HG03108 (cell line): ENCODE results near the gene S100A4.
"Not testable (repeated sequence)": the region's sequence is repeated elsewhere in the genome, so short reads cannot be mapped to it uniquely, and the experiment has no call there.

Experiments
- ATAC-seq: cut with Tn5 transposase; IDR thresholded peaks from one replicate; pipeline ENCODE4 v1.9.1; 2021; ENCODE audit warnings: moderate library complexity; ENCODE audit not compliant: unreplicated experiment

The S100A4 gene

GRCh38 chr1:153535242-153536011 is 10.2 kb downstream of the S100A4 start, which contains the start of gene S100A6:
Gene S100A6, minus strand, starts transcription at chr1:153535991. Its CDS starts 652 bp downstream, at chr1:153535339.
- ATAC-seq, result no peak

GRCh38 chr1:153534925-153535241 is 10.7 kb downstream of the S100A4 start:
- no peak for ATAC-seq

DNA sequence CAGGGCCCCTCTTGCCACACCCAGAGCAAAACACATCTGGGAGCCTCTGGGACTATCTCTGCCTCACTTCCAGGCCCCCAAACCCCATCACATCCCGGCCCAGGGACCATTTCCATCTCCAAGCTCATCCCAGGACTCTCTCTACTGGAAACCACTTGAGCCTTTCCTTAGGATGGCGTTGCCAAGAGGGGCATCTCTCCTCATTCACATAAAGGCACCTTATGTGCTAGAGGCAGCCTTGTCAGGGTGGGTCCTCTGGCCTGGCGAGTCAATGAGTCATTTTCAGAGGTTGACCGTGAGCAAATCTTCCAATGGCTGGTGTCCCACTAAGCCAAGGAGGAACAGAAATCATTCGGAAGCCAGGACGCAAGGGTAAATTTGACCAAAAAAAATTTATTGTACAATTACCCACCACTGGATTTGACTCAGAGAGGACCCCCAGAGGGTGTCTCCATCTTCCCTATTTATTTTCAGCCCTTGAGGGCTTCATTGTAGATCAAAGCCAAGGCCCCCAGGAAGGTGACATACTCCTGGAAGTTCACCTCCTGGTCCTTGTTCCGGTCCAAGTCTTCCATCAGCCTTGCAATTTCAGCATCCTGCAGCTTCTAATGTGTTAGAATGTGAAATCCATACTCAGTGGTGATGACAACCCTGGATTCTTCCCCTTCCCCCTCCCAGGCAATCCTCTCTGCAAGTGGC is 11.2 kb downstream of the S100A4 start:
- ATAC-seq, result no peak

- ATAC-seq, result no peak
These were observed 11.9 kb downstream of the S100A4 start for GRCh38 chr1:153533689-153534201.

GRCh38 chr1:153532769-153533599 is 12.6 kb downstream of the S100A4 start:
- no peak for ATAC-seq

- no peak for ATAC-seq
These were observed 13.4 kb downstream of the S100A4 start for GRCh38 chr1:153532181-153532580.

DNA sequence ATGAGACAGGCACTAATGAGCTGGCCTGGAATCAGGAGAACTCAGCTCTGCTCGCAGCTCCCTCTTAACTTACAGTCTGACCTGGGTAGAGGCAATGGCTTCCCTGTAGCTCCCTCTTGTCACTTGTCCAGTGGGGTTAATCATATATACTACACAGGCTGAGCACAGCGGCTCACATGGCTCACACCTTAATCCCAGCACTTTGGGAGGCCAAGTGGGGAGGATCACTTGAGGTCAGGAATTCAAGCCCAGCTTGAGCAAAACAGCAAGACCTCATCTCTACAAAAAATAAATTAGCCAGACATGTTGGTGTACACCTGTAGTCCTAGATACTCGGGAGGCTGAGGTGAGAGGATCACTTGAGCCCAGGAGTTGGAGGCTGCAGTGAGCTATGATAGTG is 14.0 kb downstream of the S100A4 start:
- ATAC-seq, result no peak

- no peak for ATAC-seq
These were observed 17.9 kb downstream of the S100A4 start for GRCh38 chr1:153527683-153528040.

GRCh38 chr1:153527023-153527682 is 18.5 kb downstream of the S100A4 start:
- no peak for ATAC-seq

GRCh38 chr1:153526132-153526543 is 19.5 kb downstream of the S100A4 start:
- ATAC-seq, result no peak

DNA sequence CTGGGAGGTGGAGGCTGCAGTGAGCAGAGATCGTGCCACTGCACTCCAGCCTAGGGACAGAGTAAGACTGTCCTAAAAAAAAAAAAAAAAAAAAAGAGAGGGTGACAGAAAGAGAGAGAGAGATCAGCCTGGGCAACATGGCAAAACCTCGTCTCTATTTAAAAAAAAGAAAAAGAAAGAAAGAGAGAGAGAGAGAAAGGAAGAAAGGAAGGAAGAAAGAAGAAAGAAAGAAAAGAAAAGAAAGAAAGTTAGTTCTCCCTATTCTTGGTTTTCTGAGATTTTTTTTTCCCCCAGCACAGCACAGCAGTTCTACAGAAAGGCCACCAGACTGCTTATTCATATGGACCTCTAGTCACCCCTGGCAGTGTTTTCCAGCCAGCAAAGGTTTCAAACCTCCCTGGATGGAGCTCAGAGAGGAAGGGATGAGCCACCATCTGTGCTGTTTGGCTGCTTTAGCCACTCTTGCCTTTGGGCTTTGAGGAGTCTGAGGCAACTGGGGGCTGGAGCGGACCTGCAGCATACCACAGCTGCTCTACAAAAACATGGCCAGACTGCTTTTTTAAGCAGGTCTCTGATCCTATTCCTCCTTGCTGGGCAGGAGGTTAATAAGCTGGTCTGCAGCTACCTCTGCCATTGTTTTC is 20.4 kb downstream of the S100A4 start:
- no peak for ATAC-seq

- ATAC-seq, result not testable (repeated sequence)
These were observed 23.1 kb downstream of the S100A4 start for GRCh38 chr1:153522353-153523048.

- not testable (repeated sequence) for ATAC-seq
These were observed 23.8 kb downstream of the S100A4 start for GRCh38 chr1:153521808-153522207.

GRCh38 chr1:153520818-153521476 is 24.7 kb downstream of the S100A4 start:
- ATAC-seq, result no peak

- ATAC-seq, result not testable (repeated sequence)
These were observed 25.4 kb downstream of the S100A4 start for GRCh38 chr1:153520137-153520691.

DNA sequence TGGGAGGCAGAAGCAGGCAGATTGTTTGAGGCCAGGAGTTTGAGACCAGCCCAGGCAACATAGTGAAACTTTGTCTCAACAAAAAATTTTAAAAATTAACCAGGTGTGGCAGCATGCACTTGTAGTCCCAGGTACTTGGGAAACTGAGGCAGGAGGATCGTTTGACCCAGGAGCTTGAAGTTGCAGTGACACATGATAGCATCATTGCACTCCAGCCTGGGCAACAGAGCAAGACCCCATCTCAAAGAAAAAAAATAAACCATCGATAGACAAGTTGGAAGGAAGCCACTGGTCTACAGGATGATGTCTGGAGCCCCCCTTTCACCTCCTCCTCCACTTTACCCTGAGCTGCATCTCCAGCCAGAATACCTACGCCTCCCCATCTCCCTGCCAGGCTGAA is 26.4 kb downstream of the S100A4 start:
- no peak for ATAC-seq

- no peak for ATAC-seq
These were observed 29.9 kb downstream of the S100A4 start for GRCh38 chr1:153515504-153516394.

GRCh38 chr1:153513666-153514065 is 31.9 kb downstream of the S100A4 start:
- ATAC-seq, result no peak
